IMR-90 (cell line): Measurements from ENCODE around the gene ARFIP1. TPM values are rescaled to one million over a fixed set of nuclear protein-coding genes. Genes with fewer than 3 reads are reported as not detected.
A peak's percentile ranks its signal among the peaks of the same experiment; 100 is the strongest.

Experiments used
- ATAC-seq: fragments of 200-7000 bp; cut with Tn5 transposase; 2 replicates; pipeline ENCODE4 v1.9.1; 2020; ENCODE audit warnings: low read depth, mild to moderate bottlenecking, moderate library complexity
- BruUV-seq: library from RNA; stranded (reverse); fragments of 400-500 nt; replicated peaks from 2 replicates; lab custom pipeline; 2021; lab: Mats Ljungman, UMichigan
- CTCF ChIA-PET: fragments of 300-600 bp; formaldehyde crosslinking; extraction: SDS; loops from one replicate; lab custom pipeline; 2021; ENCODE audit warnings: antibody characterized with exemption; lab: Yijun Ruan, JAX
- POLR2A ChIA-PET: fragments of 300-600 bp; sonication (Branson Sonifier 250); formaldehyde crosslinking; loops from one replicate; lab custom pipeline; 2022; ENCODE audit warnings: antibody characterized with exemption; ENCODE audit not compliant: unreplicated experiment; lab: Charles Lee
- DNase-seq: peaks from one replicate; pipeline ENCODE4 v3.0.0; 2013
- H2AFZ ChIP-seq: replicated peaks from 2 replicates; pipeline ENCODE3; 2013; ENCODE audit warnings: low read length, mild to moderate bottlenecking; ENCODE audit not compliant: poor library complexity
- H2AK5ac ChIP-seq: 2 replicates; pipeline ENCODE4 v1.6.1; 2013; ENCODE audit warnings: low read depth, low read length, inconsistent platforms
- H2AK9ac ChIP-seq: replicated peaks from 2 replicates; pipeline ENCODE3; 2013; ENCODE audit warnings: mild to moderate bottlenecking, low read depth, low read length, moderate library complexity; ENCODE audit not compliant: poor library complexity
- H2BK120ac ChIP-seq: 2 replicates; pipeline ENCODE4 v1.6.1; 2013; ENCODE audit warnings: low read depth, low read length, inconsistent platforms
- H2BK15ac ChIP-seq: 3 replicates; pipeline ENCODE4 v1.6.1; 2013; ENCODE audit warnings: low read depth, low read length, inconsistent platforms
- H2BK20ac ChIP-seq: 2 replicates; pipeline ENCODE4 v1.6.1; 2013; ENCODE audit warnings: low read depth, mild to moderate bottlenecking, inconsistent platforms, low read length, moderate library complexity
- H2BK5ac ChIP-seq: 2 replicates; pipeline ENCODE4 v1.6.1; 2013; ENCODE audit warnings: mild to moderate bottlenecking, low read depth, low read length, inconsistent platforms; ENCODE audit not compliant: poor library complexity, severe bottlenecking
- H3K14ac ChIP-seq: replicated peaks from 2 replicates; pipeline ENCODE4 v1.6.1; 2013; ENCODE audit warnings: low read depth, low read length, inconsistent platforms
- H3K18ac ChIP-seq: 2 replicates; pipeline ENCODE4 v1.6.1; 2013; ENCODE audit warnings: low read depth, low read length, control low read depth
- H3K23ac ChIP-seq: 2 replicates; pipeline ENCODE4 v1.6.1; 2013; ENCODE audit warnings: low read depth, low read length, inconsistent platforms
- H3K27ac ChIP-seq: 2 replicates; pipeline ENCODE4 v1.5.1; 2013; ENCODE audit warnings: mild to moderate bottlenecking, control low read depth, low read length; ENCODE audit not compliant: insufficient read depth
- H3K27me3 ChIP-seq: 2 replicates; pipeline ENCODE4 v1.6.1; 2013; ENCODE audit warnings: low read length; ENCODE audit not compliant: control insufficient read depth, insufficient read depth
- H3K36me3 ChIP-seq: 2 replicates; pipeline ENCODE4 v1.6.1; 2013; ENCODE audit warnings: low read length, mixed read lengths; ENCODE audit not compliant: control insufficient read depth, insufficient read depth
- H3K4ac ChIP-seq: 2 replicates; pipeline ENCODE4 v1.6.1; 2013; ENCODE audit warnings: low read depth, low read length, inconsistent platforms
- H3K4me1 ChIP-seq: 2 replicates; pipeline ENCODE4 v1.6.1; 2013; ENCODE audit warnings: low read length, mixed read lengths; ENCODE audit not compliant: control insufficient read depth, insufficient read depth
- H3K4me2 ChIP-seq: 2 replicates; pipeline ENCODE4 v1.6.1; 2013; ENCODE audit warnings: low read depth, mild to moderate bottlenecking, control low read depth, low read length, moderate library complexity
- H3K4me3 ChIP-seq: 2 replicates; pipeline ENCODE4 v1.5.1; 2013; ENCODE audit warnings: low read depth, mild to moderate bottlenecking, control low read depth, low read length, moderate library complexity; ENCODE audit not compliant: insufficient read depth
- H3K56ac ChIP-seq: 2 replicates; pipeline ENCODE4 v1.6.1; 2013; ENCODE audit warnings: low read length, inconsistent platforms; ENCODE audit not compliant: insufficient read depth; ENCODE audit errors: extremely low read depth
- H3K79me1 ChIP-seq, 2 experiments: 2 replicates each; pipeline ENCODE4 v1.6.1; 2013; ENCODE audit warnings: low read length in 2 of 2, inconsistent platforms in 1 of 2, low read depth in 1 of 2
- H3K9ac ChIP-seq: 2 replicates; pipeline ENCODE4 v1.6.1; 2013; ENCODE audit warnings: low read depth, low read length, control low read depth
- H3K9me1 ChIP-seq: 2 replicates; pipeline ENCODE4 v1.6.1; 2013; ENCODE audit warnings: low read length, inconsistent platforms; ENCODE audit not compliant: insufficient read depth
- H3K9me3 ChIP-seq: 2 replicates; pipeline ENCODE4 v1.6.1; 2013; ENCODE audit warnings: low read length; ENCODE audit not compliant: control insufficient read depth, insufficient read depth
- H4K20me1 ChIP-seq: 2 replicates; pipeline ENCODE4 v1.6.1; 2013; ENCODE audit warnings: low read length, inconsistent platforms; ENCODE audit not compliant: insufficient read depth
- H4K5ac ChIP-seq: 2 replicates; pipeline ENCODE4 v1.6.1; 2013; ENCODE audit warnings: mild to moderate bottlenecking, low read depth, low read length, control low read depth
- H4K8ac ChIP-seq, 2 experiments: 2 replicates each; pipeline ENCODE4 v1.6.1; 2013; ENCODE audit warnings: low read depth in 2 of 2, low read length in 2 of 2, control low read depth in 1 of 2, inconsistent platforms in 1 of 2
- H4K91ac ChIP-seq: 2 replicates; pipeline ENCODE4 v1.6.1; 2013; ENCODE audit warnings: low read depth, low read length, inconsistent platforms; ENCODE audit not compliant: insufficient read depth
- BHLHE40 ChIP-seq: fragments of 150-350 bp; IDR thresholded peaks from 2 replicates; pipeline ENCODE4 v1.6.1; 2016; ENCODE audit warnings: mild to moderate bottlenecking, low read depth, low read length
- CEBPB ChIP-seq: IDR thresholded peaks from 2 replicates; pipeline ENCODE4 v1.6.1; 2012; ENCODE audit warnings: low read depth, low read length, improper control_type of control experiment
- CHD1 ChIP-seq: IDR thresholded peaks from 2 replicates; pipeline ENCODE4 v1.6.1; 2012; ENCODE audit warnings: low read depth, low read length, improper control_type of control experiment
- FOS ChIP-seq: fragments of 150-350 bp; IDR thresholded peaks from 2 replicates; pipeline ENCODE4 v1.6.1; 2016; ENCODE audit warnings: low read depth, low read length
- MAFK ChIP-seq: IDR thresholded peaks from 2 replicates; pipeline ENCODE4 v1.6.1; 2012; ENCODE audit warnings: low read depth, low read length, improper control_type of control experiment
- MAZ ChIP-seq: IDR thresholded peaks from 2 replicates; pipeline ENCODE4 v1.6.1; 2012; ENCODE audit warnings: low read depth, mild to moderate bottlenecking, low read length, improper control_type of control experiment, moderate library complexity, borderline replicate concordance
- MXI1 ChIP-seq: IDR thresholded peaks from 2 replicates; pipeline ENCODE4 v1.6.1; 2012; ENCODE audit warnings: low read depth, mild to moderate bottlenecking, low read length, moderate library complexity, borderline replicate concordance
- NFE2L2 ChIP-seq: fragments of 150-350 bp; IDR thresholded peaks from 2 replicates; pipeline ENCODE4 v1.6.1; 2016; ENCODE audit warnings: low read depth, mild to moderate bottlenecking, low read length
- POLR2A ChIP-seq: IDR thresholded peaks from 2 replicates; pipeline ENCODE4 v1.6.1; 2012; ENCODE audit warnings: mild to moderate bottlenecking, low read depth, low read length
- RAD21 ChIP-seq: IDR thresholded peaks from 2 replicates; pipeline ENCODE4 v1.6.1; 2012; ENCODE audit warnings: low read length, improper control_type of control experiment
- RCOR1 ChIP-seq: IDR thresholded peaks from 2 replicates; pipeline ENCODE4 v1.6.1; 2012; ENCODE audit warnings: mild to moderate bottlenecking, low read length, improper control_type of control experiment; ENCODE audit not compliant: insufficient replicate concordance
- RFX5 ChIP-seq: IDR thresholded peaks from 2 replicates; pipeline ENCODE4 v1.8.0; 2012; ENCODE audit warnings: low read depth, mild to moderate bottlenecking, low read length, moderate library complexity
- SMC3 ChIP-seq: fragments of 150-350 bp; IDR thresholded peaks from 2 replicates; pipeline ENCODE4 v1.6.1; 2016; ENCODE audit warnings: low read depth, mild to moderate bottlenecking, antibody characterized with exemption, low read length, moderate library complexity
- dilution Hi-C: fragments of 300-500 bp; cut with HindIII; formaldehyde crosslinking; loops from one replicate; pipeline ENCODE4 v1.14.3; 2018; ENCODE audit warnings: low sequenced_read_pairs; ENCODE audit not compliant: unreplicated experiment
- in situ Hi-C: fragments of 300-500 bp; cut with MboI; formaldehyde crosslinking; loops from 3 replicates; pipeline ENCODE4 v1.14.3; 2019; ENCODE audit warnings: low sequenced_read_pairs, inconsistent platforms, mixed read lengths
- intact Hi-C: fragments of 100-400 bp; cut with micrococcal nuclease; formaldehyde crosslinking; loops from 2 replicates; pipeline ENCODE4 v1.10.0; 2022
- polyA plus RNA-seq, 3 experiments: library from polyadenylated mRNA; depleted of rRNA; stranded (reverse); fragments of >200 nt; gene quantifications; 2 replicates each; pipeline ENCODE4 v1.2.3, GENCODE V29; 2012; ENCODE audit warnings: low replicate concordance in 1 of 3
- total RNA-seq: library from RNA; depleted of rRNA; stranded (reverse); fragments of >200 nt; gene quantifications from 2 replicates; pipeline ENCODE4 v1.2.3, GENCODE V29; 2012
- TF ChIP-seq, protein P1 (sequence below): conservative IDR thresholded peaks from 2 replicates; pipeline ENCODE4 v1.5.1; 2012; ENCODE audit warnings: mild to moderate bottlenecking, low read depth, low read length, improper control_type of control experiment
- TF ChIP-seq, protein P2 (sequence below): fragments of 150-350 bp; IDR thresholded peaks from 2 replicates; pipeline ENCODE4 v1.6.1; 2017; ENCODE audit warnings: mild to moderate bottlenecking, antibody characterized with exemption, low read length, low read depth
- TF ChIP-seq, protein P3 (sequence below): fragments of 150-350 bp; IDR thresholded peaks from 2 replicates; pipeline ENCODE4 v1.6.1; 2016; ENCODE audit warnings: low read depth, mild to moderate bottlenecking, low read length, moderate library complexity, borderline replicate concordance

Gene ARFIP1
- total and polyA plus RNA-seq, 2 of the 4 experiments (the other 2 are of a cell fraction), result 12.7 to 30.5 TPM

DNA sequence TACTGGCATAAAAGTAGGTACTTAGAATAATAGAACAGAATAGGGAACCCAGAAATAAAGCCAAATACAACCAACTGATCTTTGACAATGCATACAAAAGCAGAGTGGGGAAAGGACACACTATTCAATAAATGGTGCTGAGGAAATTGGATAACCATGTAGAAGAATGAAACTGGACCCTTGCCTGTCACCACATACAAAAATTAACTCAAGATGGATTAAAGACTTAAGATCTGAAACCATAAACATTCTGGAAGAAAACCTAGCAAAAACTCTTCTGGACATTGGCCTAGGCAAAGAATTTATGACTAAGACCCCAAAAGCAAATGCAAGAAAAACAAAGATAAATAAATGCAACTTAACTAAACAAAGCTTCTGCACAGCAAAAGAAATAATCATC is 45.6 kb downstream of the ARFIP1 start:
- dilution Hi-C loops, result no loop called here
- peak; percentile 60; the same call in 1 of the 2 replicates for ATAC-seq

More for the DNA sequence above, 45.6 kb downstream of the ARFIP1 start:
- Histone ChIP-seq H4K5ac (no peak overlapping the region), H3K4me1 (no peaks in the 10 kb centered on the region), H3K56ac (no peak overlapping the region), H2AK5ac (no peak overlapping the region), H2AK9ac (no peak overlapping the region), H3K18ac (no peak overlapping the region), H2BK5ac (no peak overlapping the region), H3K14ac (no peak overlapping the region), H3K27me3 (no peaks in the 10 kb centered on the region), H2BK120ac (no peak overlapping the region), H2AFZ (no peak overlapping the region), H3K23ac (no peak overlapping the region), H3K79me1 (peaks cover 7 to 11% of the 10 kb centered on the region in 2 experiments; a peak in 2 of 4 replicates), H2BK15ac (no peak overlapping the region), H3K9me3 (no peaks in the 10 kb centered on the region), H4K91ac (no peak overlapping the region), H4K8ac (no peak overlapping the region), H3K9ac (no peak overlapping the region), H2BK20ac (no peak overlapping the region), H3K27ac (no peak overlapping the region), H4K20me1 (no peaks in the 10 kb centered on the region; the same call in 1 of the 2 replicates), H3K4ac (no peak overlapping the region), H3K4me2 (no peak overlapping the region), H3K36me3 (no peaks in the 10 kb centered on the region), H3K4me3 (no peak overlapping the region), H3K9me1 (no peaks in the 10 kb centered on the region)
- POLR2A ChIA-PET, result no interaction called here
- DNase-seq, result no peak
- CTCF ChIA-PET, result no interaction called here
- in situ Hi-C loops, result loop anchor here (25.0 kb wide), 1 partner anchor 762 kb away; no protein-coding TSS in a partner anchor
- TF ChIP-seq RAD21, result no peak
- no peak for TF ChIP-seq MXI1
- TF ChIP-seq SMC3, result no peak
- TF ChIP-seq FOS, result no peak
- TF ChIP-seq, protein P1, sequence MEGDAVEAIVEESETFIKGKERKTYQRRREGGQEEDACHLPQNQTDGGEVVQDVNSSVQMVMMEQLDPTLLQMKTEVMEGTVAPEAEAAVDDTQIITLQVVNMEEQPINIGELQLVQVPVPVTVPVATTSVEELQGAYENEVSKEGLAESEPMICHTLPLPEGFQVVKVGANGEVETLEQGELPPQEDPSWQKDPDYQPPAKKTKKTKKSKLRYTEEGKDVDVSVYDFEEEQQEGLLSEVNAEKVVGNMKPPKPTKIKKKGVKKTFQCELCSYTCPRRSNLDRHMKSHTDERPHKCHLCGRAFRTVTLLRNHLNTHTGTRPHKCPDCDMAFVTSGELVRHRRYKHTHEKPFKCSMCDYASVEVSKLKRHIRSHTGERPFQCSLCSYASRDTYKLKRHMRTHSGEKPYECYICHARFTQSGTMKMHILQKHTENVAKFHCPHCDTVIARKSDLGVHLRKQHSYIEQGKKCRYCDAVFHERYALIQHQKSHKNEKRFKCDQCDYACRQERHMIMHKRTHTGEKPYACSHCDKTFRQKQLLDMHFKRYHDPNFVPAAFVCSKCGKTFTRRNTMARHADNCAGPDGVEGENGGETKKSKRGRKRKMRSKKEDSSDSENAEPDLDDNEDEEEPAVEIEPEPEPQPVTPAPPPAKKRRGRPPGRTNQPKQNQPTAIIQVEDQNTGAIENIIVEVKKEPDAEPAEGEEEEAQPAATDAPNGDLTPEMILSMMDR, result no peak
- no peak for TF ChIP-seq NFE2L2
- no peak for TF ChIP-seq CHD1
- no peak for TF ChIP-seq MAZ
- TF ChIP-seq, protein P2, sequence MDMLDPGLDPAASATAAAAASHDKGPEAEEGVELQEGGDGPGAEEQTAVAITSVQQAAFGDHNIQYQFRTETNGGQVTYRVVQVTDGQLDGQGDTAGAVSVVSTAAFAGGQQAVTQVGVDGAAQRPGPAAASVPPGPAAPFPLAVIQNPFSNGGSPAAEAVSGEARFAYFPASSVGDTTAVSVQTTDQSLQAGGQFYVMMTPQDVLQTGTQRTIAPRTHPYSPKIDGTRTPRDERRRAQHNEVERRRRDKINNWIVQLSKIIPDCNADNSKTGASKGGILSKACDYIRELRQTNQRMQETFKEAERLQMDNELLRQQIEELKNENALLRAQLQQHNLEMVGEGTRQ, result no peak
- no peak for TF ChIP-seq RCOR1
- TF ChIP-seq MAFK, result no peak
- no peak for TF ChIP-seq CEBPB
- TF ChIP-seq, protein P3, sequence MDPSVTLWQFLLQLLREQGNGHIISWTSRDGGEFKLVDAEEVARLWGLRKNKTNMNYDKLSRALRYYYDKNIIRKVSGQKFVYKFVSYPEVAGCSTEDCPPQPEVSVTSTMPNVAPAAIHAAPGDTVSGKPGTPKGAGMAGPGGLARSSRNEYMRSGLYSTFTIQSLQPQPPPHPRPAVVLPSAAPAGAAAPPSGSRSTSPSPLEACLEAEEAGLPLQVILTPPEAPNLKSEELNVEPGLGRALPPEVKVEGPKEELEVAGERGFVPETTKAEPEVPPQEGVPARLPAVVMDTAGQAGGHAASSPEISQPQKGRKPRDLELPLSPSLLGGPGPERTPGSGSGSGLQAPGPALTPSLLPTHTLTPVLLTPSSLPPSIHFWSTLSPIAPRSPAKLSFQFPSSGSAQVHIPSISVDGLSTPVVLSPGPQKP, result no peak
- no peak for TF ChIP-seq RFX5
- no peak for TF ChIP-seq POLR2A
- TF ChIP-seq BHLHE40, result no peak
- no TSS peak for BruUV-seq
- intact Hi-C loops, result no loop called here
